SIG-M5 treated with dmso at 0.1 percent for 504 hours (cell line): ENCODE measurements around the gene LAMB4.

Source experiments
- DNase-seq: peaks from one replicate; lab custom pipeline; 2025; ENCODE audit not compliant: unreplicated experiment; lab: John Stamatoyannopoulos, UW

The LAMB4 gene

GRCh38 chr7:108000875-108001763 is 129.0 kb downstream of the LAMB4 start:
- no peak for DNase-seq

GRCh38 chr7:107999779-108000560 is 130.2 kb downstream of the LAMB4 start:
- DNase-seq = no peak

- no peak for DNase-seq
Observed at GRCh38 chr7:107998660-107999480, 131.3 kb downstream of the LAMB4 start.

DNA sequence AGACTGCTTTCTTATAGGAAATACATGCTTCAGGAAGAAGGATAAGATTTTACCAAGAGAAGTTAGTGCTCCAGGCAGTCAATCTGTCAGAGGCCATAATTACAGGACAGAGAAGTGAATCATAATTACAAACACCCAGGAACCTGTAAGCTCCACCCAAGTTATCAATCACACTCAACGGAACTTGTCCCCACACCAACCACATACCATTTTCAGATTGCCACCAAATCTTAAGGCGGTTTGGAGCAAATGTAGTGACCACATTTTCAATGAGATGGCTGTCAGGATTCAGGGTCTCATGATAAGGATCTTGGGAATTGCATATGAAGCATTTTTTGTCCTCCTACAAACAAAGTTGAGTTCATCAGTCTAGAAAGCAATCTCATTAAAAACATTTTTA is 132.0 kb downstream of the LAMB4 start:
- DNase-seq = no peak

DNA sequence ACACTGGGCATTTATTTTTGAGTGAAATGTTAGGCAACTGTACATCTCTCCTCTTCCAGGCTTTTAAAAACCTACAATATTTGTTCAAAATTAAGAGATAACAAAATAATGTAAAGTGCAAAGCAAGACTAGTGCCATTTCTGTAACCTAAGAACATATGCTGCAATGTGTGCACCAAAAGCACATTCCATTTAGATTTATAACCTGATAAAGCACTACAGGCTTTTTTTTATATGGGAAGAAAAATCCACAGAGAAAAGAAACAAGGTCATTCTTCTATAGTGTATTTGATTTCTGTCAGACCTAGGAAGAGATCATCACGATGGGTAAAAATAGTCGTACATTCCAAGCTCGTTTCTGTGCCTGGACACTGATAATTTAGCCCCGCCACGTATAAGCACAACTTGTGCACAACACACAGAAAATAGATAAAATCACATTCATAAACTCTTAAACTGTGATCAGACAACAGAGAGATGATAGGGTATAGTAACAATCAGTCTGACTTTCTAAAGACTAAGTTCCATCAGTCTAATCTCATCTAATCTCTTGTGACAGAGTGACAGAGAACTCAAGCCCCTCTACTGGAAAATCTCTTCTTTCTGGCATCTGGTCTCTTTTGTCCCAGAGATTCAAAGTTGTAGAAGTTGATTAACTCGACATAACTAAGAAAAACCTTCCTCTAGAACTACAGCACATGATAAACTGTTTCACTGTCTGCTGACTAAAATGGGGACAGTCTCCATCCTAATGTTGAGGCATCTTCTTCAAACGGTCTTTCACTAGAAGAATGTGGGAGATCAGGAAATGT is 133.9 kb downstream of the LAMB4 start:
- DNase-seq = no peak

DNA sequence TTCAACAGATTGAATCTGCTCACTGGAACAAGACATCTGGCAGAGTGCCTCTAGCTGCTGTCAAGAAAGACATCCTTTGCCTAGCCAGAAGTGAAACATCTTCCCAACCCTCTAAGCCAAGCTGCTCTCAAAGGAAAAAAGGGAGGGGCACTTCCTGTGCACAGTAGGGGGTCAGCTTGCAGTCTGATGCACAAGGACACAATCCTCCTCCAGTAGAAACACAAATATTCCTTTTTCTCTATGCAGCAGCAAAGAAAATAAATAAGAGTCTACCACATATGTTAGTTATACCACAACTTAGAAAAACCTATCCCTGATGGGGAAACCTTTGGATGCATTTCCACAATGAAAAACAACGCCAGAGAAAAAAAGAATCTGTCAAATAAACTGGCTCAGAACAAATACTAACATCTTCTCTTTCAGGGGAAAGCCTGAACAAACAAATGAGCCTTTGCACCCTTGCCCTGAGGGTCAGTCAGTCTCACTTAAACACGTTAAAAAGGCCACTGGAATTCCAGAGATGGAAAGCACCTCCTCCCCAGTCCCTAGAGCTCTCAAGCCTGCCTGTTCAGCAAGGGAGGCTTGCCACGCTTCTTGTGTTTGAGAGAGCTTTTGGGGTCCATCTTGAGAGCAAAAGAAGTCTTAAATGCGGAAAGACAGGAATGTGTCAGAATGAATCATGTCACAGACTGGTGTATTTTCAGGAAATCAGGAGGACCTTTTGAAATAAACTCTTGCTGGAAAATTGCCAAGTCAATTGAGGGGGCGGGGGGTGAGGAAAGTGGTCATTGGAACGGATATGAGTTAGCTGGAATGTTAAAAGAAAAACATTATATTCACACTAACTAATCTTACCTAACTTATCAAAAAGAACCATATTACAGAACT is 134.7 kb downstream of the LAMB4 start:
- DNase-seq = no peak

GRCh38 chr7:107994421-107995030 is 135.6 kb downstream of the LAMB4 start:
- DNase-seq = no peak

DNA sequence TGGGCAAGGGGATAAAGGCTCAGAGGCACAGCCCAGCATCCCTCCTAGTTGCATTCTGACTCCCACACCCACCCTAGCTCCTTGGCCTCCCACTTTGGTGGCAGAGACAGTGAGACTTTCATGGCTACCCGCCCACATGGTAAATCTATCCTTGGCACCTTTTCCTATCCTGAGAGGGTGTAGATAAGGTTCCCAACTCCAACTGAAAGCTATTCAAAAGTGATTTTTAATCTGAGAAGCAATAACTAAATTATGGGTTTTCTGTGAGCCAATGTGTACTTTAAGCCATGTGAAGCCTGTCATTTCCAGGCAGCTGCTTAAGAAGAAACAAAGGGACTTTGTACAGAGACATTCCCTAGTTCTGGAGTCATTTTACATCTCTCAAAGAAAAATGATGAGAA is 136.3 kb downstream of the LAMB4 start:
- no peak for DNase-seq

- no peak for DNase-seq
Observed at GRCh38 chr7:107989618-107990373, 140.4 kb downstream of the LAMB4 start.

DNA sequence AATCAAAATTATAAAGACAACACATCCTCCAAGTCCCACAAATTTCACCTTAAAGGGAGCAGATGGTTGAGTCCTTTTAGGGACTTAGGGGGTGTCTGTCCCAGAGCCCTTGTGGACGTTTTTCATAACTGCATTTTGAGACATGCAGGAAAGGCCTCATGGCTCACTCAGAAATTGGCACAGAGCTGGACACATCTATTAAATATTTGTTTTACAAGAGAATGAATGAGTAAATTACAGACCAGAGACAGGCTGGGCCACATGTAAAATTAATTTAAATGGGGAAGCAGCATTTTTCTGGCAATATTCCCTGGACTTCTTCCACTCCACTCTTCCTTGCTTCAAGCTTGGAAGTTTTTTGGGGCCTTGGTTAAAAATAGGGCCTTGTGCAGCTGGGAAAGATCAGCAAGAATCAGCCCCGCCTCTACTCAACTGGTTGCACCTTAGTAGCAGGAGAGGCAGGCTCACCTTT is 147.2 kb downstream of the LAMB4 start:
- DNase-seq = no peak

DNA sequence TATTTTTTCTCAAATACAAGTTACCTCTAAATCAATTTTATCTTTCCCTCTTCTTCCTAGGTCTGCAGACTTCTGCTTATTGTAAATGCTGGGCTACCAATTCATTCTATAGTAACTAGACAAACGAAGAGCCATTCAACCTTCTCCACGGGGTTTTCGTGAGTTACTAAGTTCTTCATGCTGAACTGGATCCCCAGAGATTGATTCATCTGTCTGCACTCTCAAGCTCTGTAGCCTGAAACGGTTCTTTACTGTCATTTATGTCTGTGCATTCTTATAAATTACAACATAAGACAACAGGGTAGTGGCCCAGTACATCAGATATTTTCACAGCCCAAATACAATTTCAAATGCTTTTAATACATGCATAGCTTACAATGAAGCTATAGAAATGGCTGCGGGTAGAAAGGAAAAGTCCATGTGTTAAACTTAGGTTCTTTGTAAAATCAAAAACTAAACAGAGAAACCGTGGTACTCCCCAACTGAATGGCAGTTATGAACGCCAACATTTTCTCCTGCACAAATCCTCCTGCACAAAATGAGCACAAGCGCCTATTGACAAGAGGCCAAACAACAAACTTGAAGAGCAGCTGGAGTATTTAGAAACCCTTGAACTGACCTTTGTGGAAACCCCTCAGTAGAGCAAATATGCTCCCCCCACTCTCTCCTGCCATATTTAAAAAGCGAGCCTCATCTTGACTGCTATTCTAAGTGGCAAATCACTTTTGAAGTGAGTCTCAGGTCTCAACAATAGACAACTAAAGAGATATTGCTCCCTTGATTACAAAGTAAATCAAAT is 147.9 kb downstream of the LAMB4 start:
- no peak for DNase-seq

- DNase-seq = no peak
Observed at GRCh38 chr7:107981466-107981865, 148.7 kb downstream of the LAMB4 start.

DNA sequence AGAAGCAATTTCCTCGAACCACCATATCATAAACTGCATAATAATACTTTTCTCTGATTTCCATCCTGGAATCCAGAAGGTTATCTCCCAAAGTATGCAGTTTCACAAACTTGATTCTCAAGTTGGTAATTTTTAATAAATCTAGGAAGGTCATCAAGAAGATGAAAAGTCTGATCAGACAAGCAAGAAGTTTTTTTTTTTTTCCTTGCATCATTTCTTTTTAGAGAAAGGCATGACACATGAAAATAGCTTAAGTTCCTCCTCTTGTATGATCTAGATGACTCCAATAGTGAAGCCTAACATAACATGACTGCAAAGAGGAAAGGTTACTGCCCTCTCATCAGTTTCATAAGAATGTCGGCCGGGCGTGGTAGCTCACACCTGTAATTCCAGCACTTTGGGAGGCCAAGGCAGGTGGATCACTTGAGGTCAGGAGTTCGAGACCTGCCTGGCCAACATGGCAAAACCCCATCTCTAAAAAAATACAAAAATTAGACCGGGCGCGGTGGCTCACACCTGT is 149.4 kb downstream of the LAMB4 start:
- no peak for DNase-seq

GRCh38 chr7:107980171-107980570 is 150.0 kb downstream of the LAMB4 start:
- DNase-seq = no peak

GRCh38 chr7:107978815-107979408 is 151.2 kb downstream of the LAMB4 start:
- no peak for DNase-seq

DNA sequence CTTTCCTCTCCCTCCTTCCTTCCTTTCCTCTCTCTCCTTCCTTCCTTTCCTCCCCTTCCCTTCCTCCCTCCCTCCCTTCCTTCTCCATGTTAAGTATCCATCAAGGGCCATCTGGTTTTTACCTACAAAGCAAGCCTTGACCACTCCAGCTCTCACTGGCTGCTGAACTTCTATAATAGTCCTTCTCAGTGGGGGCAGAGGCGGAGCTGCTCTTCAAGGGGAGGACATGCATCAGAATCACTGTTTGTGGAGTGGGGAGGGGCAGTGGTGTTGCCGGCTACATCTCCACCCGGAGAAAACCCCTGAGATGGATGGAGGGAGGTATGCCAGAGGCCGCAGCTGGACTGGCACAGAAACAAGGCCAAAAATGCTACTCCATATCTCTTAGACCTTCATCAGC is 153.1 kb downstream of the LAMB4 start:
- DNase-seq = no peak

GRCh38 chr7:107976620-107977019 is 153.5 kb downstream of the LAMB4 start:
- DNase-seq = no peak
